GM18909 (cell line): ENCODE results near the gene NOS3.

Source experiments
- ATAC-seq: cut with Tn5 transposase; IDR thresholded peaks from one replicate; pipeline ENCODE4 v1.9.1; 2021; ENCODE audit warnings: mild to moderate bottlenecking; ENCODE audit not compliant: unreplicated experiment, poor library complexity

Gene NOS3

DNA sequence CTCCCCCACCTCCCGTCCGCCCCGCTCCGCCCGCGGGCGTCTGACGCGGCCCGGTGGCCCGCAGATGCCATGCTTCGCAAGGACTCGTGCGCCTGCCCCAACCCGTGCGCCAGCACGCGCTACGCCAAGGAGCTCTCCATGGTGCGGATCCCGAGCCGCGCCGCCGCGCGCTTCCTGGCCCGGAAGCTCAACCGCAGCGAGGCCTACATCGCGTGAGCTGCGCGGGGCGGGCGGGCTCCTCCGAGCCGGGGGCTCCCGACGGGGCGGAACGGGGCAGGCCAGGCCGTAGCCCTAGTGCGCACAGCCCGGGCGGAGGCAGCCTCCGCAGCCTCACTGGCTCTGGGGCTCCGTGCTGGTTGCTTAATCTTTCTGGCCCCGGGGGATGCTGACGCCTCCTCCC, 60.3 kb downstream of the NOS3 start:
- no peak for ATAC-seq

DNA sequence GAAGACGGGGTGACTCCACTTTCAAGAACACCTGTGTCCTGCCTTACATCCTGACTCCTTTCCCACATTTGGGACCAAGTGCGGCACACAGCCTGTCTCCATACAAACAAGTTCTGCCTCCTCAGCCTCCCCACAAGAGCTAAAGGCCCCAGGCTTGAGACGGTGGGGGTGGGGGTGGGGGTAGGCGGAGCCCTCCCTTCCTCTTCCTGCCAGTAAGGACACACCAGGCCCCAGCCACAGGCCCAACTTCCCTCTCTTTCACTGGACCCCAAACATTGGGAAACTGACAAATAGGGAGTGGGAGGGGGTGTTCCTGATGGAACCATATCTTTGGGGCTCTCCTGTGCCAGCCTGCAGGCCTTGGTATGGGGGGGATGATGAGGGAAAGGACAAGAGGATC, 62.3 kb downstream of the NOS3 start:
- ATAC-seq: no peak

DNA sequence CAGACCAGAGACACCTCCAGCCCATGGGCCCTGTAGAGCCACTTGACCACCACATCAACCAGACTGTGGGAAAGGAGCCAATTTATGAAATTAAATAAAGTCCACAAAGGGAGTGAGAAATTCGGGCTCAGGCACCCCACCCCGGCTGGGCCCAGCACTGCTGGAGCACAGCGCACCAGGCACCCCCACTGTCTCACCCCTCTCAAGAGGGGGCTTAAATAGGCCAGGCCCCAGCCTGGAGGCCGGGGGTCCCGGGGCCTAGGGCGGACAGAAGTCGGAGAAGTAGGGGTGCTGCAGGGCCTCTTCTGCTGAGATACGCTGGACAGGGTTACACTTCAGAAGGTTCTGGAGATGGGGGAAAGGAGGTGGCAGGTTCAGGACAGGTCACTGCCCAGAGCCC, 62.9 kb downstream of the NOS3 start:
- ATAC-seq: no peak

DNA sequence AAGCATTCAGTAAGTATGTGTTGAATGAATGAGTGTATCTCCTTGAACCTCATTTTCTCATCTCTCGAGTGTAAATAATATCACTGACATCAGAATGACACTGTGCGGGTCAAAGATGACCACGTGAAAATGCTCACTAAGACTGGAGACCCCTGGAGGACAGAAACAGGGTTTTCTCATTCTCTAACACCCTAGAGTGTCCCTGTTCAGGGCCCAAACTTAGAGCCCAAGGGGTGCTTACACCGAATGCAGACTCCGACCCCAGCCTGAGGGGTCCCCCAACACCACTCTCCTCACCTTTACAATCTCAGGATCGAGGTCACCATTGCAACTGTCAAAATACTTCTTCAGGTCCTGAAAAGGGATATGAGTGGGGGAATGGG, 65.5 kb downstream of the NOS3 start:
- no peak for ATAC-seq

DNA sequence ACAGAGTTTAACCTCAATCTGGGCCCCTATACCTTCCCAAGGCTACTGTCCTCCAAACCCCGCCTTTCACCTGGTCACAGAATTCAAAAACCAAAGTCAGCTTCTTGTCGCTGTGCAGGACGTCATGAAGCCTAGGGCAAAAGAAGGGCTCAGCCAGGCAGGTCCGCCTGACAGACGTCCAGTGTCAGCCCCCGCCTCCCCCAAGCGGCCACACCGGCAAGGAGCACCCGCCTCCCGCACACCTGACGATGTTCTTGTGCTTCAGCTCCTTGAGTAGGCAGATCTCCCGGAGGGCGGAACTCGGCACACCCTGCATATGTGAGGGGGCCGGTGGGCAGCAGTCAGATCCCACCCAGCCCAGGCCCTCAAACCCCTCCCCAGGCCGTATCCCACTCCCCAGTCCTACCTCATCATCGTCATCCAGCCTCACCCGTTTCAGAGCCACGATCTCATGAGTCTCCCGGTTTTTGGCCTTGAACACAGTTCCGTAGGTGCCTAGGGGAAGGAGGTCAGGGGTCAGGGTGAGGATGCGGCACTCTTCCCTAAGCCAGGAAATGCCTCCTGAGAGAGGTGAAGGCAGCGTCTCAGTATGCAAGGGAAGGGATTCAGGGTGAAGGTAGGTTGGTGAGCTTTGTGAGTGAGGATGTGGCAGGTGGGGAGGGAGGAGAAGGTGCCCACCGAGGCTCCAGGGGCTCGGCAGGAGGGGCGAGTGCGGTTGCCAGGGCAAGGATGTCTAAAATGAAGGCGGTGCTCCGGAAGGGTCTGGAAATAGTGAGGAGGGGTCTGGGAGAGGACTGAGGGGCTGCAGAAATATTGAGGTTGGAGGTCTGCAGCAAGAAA, 66.1 kb downstream of the NOS3 start:
- no peak for ATAC-seq

DNA sequence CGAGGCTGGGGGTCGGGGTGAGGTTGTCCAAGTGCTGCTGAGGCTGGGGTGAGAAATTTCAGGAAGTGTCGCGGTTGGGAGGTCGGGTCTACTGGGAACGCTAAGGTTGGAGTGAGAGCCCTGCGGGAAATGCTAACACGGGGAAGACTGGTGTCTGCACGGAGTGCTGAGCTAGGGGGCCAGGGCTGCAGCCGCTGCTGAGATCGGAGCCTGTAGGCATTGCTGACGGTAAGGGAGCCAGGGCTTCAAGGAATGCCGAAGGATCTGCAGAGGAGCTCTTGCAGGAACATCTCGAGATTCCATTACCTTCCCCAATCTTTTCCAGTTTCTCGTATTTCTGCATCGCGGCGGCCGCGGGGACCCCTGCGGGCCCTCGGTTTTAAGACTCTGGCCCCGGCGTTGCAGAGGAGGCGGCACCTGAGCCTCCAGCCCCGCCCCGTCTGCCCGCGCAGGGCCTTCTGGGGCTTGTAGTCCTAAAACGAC, 66.7 kb downstream of the NOS3 start, which contains the start of gene CDK5:
Gene CDK5, minus strand, starts transcription at position 392 of the 483 bp plus-strand sequence. Its CDS starts 49 bp downstream, at position 343.
- peak; percentile 20 for ATAC-seq

DNA sequence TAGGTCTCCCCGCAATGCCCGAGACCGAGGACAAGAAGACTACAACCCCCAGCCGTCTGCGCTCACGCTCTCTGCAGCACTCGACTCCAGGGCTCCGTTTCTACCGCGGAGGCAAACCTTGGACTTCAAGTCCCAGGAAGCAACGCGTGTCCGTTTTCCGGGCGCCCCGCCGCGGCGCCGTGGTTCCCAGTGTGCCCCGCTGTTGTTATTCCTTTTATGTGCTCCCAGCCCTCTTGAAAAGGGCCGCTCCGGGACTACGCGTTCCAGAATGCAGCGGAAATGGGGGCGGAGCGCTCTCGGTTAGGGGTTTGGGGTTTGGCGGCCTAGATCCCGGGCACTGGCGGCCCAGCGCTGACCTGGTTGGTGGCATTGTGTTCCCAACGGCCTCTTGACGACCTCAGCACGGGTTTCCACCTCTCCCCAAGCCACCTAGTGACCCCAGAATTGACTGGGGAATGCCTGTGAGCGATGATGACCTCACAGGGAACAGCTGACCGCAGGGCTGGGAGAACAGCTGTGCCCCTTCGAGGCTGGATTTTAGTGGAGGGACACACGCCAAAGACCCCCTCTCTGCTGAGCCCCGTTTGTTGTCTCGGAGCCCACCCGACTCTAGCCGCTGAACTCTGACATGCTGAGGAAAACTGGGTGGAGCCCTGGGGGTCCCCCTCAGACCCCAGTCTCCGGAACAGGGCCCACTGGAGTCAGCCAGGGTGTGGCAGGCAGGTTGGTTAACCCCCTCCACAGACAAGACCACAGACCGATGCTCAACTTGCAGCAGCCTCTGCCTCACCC, 67.4 kb downstream of the NOS3 start:
- ATAC-seq: peak; percentile 88

DNA sequence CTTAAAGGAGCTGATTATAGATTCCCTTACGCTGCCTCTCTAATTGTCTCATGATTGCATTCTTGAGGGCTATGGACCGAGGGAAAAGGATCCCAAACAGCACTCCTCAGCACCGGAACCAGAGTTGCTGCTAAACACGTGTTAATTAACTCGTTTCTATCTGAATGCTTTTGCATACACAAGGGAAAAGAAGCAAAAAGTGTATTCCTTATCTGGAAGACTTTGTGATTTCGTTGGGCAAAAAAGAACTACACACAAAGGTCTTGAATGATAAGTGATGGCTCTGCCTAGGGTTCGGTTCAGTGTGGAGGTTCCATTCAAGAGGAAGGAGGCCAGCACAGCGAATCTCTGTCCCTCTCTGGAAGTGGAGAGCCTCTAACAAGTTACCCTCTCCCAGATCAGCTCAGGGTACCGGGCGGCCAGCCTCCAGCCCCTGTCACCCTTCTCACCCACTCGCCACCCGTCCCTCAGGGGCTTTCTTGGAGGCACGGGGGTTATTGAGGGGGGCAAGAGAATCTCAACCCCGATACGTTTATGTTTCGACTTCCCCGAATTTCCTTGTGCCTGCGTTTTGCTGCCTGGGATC, 68.1 kb downstream of the NOS3 start:
- no peak for ATAC-seq

DNA sequence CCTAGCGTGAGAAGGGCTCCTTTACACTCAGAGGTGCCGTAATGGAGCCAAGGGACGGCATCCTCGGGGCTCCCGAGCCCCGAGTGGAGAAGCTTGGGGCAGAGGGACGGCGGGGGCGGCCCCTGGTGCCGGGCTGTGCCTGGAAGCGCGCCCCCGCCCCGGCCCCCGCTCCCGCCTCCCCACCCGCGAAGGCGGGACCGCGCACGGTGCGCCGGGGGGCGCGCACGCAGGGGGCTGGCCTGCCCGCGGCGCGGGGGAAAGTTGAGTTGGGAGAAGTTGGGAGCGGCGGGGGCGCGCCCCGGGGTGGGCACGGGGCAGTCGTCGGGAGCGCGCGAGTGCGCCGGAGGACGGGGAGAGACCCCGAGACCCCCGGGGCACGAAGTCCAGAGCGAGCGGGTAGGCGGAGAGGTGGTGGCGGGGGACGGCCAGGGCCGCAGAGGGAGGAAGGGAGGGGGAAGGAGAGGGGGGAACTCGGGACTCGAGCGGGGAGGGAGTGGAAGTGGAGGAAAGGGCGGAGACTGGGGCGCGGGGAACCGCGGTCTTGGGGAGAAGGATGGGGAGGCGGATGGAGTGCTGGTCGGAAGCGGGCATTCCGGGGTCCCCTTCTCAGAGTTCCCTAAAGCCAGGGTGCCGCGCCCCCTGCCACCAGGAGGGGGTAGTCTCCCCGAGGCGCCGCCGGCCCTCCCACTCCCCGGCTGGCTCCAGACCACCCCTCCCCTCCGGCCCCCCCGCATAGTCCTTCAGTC, 68.7 kb downstream of the NOS3 start, which contains the start of gene SLC4A2:
Gene SLC4A2, plus strand, starts transcription at position 223 of the 746 bp plus-strand sequence. CDS start 2,399 bp downstream, outside the sequence.
- peak; percentile 38 for ATAC-seq

DNA sequence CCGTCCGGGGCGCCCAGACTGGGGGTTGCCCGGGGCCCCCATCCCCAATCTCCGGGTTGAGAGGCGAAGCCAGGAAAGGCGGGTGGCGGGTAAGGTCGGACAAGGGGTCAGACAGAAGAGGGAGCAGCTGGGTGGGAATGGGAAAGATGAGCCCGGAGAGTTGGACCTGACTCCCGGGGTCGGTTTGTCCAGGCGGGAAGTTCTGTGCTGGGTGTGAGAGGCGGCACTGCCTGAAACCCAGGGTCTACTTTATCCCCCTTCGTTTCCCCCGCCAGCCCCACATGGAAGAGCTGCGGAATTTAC, 69.2 kb downstream of the NOS3 start:
- ATAC-seq: no peak

DNA sequence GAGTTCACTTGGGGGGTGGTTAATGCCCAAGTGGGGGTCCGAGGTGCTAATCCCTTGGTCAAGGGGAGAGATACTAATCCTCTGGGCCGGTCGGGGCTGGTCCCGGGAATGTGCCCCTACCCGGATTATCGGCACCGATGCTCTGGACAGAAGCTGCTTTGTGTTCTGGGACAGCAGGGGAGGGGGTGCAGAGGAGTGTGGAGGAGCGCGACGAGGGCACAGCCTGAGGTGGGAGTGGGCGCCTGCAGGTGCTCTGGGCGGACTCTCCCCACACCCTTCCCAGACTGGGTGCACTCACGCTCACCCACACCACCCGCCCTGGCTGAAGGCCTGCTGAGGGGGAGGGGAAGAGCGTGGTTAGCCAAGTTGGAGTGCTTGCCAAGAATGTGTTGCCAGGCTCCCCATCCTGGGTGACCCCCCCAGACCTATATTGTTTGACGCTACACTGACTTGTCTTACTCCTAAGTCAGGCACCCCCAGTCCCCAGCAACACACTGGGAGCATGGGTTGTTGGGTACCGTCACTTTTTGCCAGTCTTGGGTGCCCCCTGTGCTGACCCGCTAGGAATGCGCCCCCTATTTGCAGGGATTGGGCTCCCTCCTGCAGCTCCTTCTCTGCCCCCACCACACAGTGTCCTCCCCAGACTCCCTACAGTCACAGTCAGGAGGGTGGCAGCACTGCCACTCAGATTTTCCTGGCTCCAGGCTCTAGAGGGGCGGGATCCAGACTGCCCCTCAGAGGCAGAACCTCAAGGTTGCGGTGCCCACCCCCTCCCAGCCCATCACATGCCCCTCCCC, 69.8 kb downstream of the NOS3 start:
- ATAC-seq: no peak

DNA sequence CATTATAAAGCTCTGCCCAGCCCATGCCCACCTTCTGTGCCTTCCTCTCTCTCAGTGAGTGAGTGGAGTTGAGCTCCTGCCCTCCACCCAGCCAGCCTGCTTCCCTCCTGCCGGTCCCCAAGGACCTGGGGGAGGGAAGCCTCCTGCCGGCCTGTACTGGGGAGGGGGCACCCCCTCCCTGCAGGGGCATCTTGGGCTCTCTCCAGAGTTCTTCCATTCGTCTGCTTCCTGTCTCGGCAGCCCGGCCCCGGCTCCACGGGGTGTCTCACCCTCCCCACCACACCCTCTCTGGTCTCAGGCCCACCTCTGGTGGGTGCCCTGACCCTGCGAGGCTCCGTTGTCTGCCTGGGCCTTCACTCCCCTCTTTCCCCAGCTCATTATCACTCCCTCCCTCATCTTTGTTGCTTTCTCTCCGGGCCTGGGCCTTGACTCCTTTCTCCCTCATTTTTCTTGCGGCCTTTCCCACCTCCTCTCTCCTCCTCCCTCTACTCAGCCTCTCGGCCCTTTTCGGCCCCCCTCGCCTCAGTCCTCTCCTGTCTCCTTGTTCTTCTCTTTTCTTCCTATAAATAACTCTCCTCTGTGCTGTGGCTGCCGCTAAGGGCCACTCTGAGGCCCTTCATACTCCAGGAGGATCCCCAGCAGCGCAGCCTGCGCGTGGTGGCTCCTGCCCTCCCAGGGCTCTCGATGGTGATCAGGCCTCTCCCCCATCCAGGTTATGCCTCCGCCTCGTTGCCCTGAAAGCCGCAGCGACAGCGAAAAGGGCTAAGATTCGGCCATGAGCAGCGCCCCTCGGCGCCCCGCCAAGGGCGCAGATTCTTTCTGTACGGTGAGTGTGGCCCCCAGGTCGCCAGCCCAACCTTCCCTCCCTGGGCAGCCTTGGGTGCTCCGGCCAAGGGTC, 70.6 kb downstream of the NOS3 start:
- ATAC-seq: no peak

DNA sequence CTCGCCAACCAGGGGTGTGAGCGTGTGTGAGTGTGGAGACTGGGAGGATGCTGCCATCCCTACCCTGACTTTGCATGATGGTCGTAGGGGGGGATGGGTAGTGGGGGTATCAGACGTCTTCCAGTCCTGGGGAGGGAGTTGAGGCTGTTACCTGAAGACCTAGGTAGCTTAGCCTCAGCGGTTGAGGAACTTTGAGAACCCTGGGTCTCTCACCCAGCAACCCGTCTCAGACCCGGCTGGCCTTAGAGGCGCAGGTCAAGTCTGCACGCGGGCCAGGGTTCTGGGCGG, 71.2 kb downstream of the NOS3 start:
- ATAC-seq: no peak

DNA sequence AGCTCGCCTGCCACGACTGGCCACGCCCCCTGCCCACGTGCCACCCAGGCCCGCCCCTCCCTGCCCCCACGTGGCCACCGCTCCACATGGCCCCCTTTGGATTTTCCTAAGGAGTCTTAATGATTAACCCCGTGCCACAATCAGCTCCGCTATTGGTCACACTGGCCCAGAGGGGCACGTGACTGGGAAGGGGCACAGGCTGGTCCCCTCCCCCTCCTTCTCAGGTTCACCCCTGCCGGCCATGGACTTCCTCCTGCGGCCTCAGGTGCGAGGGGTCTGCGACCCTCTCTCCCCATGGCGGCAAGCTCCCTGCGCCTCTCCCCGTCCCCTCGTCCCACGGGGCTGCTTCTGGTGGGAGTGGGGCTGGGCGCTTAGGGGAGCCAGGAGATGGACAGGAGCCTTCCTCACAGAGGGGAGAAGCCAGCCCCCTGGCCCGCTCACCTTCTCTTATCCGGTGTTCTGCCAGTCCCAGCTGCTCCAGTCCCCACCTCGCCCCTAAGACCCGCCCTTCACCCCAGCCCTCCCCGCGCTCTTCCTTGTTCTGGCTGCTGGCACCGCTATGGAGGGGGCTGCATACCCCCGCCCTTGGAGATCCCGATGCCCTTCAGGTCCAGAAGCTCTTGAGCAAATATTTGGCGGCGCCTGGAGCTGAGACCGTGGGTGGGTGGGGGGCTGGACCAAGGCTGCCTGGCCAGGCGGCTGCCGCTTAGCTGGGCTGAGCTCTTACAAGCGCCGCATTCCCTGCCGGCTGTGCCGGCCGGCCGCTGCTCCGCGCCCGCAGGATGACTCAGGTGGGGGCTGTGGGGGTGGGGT, 71.8 kb downstream of the NOS3 start:
- no peak for ATAC-seq

DNA sequence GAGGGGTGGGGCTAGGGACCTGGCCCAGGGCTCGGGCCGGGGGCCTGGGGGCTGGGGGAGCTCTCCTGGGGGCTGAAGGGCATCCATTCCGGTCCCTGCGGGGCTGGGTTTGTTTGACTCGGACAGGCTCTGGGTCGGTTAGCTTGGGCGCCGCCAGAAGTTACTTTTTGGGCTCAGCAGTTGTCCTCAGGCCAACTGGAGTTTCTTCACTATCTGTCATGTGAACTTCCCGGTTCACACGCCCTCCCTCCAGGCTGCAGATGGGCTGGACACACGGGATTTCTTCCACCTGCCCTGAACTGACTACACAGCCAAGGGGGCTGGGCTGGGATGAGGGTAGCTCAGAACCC, 72.4 kb downstream of the NOS3 start:
- ATAC-seq: no peak
